Lung microvascular endothelial cell (primary cell): ENCODE results near the gene STRBP. TPM values are rescaled to one million over a fixed set of nuclear protein-coding genes. Genes with fewer than 3 reads are reported as not detected.
"Not testable (repeated sequence)": the region's sequence is repeated elsewhere in the genome, so short reads cannot be mapped to it uniquely, and the experiment has no call there.

Experiments
- DNase-seq, 2 donors: peaks; one replicate each; pipeline versions ENCODE4 v3.0.0 to v3.0.0-alpha.2; 2010; ENCODE audit warnings: low read depth in 2 of 2
- total RNA-seq: library from RNA; depleted of rRNA; stranded (reverse); fragments of >200 nt; gene quantifications from 2 replicates; pipeline ENCODE4 v1.2.1, GENCODE V29; 2014

The STRBP gene
- total RNA-seq, 1 donor from 2014 or later: 7.7 TPM

DNA sequence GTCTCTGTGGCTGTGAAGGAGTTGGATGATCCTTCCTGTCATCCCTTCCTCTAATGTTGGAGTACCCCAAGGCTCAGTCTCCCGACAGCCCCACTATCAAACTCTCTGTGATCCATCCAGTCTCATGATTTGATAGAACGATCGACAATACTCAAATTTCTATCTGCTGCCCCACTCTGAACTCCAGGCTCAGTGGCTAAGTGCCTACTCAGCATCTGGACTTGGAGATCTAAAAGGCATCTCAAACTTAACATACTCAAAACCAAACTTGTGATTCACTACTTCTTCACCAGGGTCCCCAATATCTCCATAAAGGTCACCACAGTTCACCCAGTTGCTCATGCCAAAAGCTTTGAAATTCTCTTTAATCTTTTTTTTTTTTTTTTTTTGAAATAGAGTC lies 15.1 kb upstream of the STRBP start:
- DNase-seq: no peak

DNA sequence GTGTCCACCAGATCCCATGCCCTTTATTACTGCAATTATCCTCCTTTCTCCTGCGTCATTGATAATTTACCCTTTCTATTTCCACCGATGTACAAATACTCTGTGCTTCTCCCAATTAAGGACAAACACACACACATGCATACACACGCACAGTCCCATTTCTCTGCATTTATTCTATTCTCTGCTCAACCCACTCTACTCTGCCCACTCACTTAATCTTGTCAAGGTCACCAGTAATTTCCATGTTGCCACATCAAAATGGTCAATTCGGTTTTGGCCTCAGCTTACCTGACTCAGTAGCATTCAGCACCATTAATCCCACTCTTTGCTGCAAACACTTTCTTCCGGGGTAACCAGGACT lies 14.6 kb upstream of the STRBP start:
- DNase-seq: no peak

DNA sequence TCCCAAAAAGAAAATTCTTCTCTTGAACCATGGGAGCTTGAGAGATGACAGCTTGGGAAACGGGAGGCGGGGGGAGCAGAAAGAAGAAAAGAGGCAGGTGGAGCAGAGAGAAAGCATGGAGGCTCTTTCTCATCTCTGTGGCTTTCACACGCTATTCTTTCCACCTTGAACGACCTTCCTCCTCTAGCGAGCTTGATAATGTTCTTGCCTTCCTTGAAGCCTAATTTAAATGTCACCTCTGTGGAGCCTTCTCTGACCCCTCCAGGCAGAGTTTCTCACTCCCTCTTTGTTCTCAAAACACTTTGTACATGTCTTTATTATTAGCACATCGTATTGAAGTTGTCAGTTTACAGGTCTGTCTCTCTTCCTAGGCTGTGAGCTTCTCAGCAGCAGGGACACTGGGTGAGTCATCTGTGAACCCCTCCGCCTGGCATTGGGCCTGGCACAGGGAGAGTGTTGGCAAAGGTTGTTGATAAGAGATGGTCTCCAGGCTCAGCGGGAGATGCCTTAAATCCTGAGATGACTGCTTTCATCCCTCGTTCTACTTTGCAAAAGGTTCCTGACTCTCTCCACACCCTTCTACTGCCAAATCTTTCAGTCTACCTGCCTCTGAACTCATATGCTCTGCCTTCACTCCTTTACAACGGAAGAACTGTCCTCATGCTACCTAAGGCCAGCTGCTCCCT lies 14.1 kb upstream of the STRBP start:
- DNase-seq: no peak

DNA sequence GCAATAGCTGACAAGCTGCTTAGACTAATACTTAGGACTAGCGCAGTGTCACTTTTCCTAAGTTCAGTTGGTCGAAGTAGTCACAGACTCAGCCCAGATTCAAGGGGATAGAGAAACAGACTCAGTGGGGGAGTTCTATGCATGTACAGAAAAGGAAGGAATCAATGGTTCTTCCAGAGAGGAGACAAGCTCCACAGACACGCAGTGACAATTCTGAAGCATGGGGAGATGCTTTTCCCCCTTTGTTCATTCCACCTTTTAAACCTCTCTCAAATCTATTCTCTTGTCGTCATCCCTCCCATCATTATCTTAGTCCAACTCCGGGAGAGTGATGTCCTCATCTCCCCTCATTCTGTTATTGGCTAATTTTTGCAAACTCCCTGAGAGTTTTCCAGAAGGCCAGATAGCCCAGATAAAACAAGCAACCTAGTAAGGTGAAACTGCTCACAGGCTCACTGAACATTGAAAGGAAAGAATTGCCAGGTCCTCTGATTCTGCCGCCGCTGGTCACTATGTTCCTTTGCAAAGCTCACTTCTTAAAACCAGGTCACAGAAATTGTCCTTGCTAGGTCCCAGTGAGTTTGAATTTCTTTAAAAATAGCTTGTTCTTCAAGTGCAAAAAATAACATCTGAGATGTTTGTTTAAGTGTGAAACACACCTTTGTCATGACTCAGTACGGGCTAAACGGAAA lies 13.4 kb upstream of the STRBP start:
- DNase-seq: no peak

DNA sequence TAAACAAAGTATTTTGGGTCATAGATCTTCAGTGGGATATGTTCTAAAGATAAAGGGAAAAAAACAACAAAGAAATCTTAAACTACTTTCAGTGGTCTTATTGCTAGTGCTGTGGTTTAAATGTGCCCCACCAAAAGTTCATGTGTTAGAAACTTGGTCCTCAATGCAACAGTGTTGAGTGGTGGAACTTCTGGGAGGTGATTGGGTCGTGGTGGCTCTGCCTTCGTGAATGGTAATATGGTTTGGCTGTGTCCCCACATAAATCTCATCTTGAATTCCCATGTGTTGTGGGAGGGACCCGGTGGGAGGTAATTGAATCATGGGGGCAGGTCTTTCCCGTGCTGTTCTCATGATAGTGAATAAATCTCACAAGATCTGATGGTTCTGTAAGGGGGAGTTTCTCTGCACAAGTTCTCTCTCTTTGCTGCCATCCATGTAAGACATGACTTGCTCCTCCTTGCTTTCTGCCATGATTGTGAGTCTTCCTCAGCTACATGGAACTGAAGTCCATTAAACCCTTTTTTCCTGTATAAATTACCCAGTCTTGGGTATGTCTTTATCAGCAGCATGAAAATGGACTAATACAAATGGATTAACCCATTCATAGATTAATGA lies 10.6 kb upstream of the STRBP start:
- DNase-seq: not testable (repeated sequence)

DNA sequence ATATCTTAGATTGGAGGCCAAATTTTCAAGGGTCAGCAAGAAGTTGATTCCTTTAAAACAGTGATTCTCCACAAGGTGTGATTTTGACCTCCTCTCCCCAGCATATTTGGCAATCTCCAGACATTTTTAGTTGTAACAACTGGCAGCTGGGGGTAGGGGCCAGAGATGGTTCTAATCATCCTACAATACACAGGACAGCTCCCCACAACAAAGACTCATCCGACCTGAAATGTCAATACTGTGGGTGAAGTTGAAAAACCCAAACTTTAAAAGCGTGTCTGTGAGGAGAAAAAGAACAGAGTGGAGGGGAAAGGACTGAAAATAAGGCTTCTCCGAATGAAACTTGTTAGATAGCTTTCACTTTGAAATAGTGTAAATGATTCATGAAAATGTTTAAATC lies 10.0 kb upstream of the STRBP start:
- no peak for DNase-seq

DNA sequence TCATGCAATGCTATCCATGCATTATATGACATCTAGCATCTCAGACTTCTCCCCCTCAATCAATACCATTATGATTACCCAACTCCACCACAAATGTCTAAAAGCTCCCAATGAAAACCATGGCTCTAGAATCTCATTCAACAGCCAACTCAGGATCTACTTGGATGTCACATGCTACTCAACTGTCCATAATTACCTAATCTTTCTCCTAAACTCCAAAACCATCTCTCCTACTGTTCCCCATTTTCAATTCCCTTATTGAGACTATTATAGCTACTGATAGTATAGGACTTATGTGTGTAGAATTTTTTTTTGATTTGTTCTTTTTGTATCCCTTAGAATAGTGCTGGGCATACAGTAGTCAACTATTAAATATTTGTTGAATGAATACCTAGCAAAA lies 8.2 kb upstream of the STRBP start:
- DNase-seq: no peak

DNA sequence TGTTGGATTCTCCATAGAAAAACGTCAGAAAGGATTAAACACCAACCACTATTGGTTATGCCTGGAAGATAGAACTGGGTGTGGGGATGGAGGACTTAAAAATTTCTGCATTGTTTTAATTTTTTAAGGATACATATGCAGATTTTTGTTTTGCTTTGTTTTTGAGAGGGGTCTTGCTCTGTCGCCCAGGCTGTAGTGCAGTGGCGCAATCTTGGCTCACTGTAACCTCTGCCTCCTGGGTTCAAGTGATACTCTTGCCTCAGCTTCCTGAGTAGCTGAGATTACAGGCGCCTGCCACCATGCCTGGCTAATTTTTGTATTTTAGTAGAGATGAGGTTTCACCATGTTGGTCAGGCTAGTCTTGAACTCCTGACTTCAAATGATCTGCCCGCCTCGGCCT lies 2.7 kb upstream of the STRBP start:
- not testable (repeated sequence) for DNase-seq

DNA sequence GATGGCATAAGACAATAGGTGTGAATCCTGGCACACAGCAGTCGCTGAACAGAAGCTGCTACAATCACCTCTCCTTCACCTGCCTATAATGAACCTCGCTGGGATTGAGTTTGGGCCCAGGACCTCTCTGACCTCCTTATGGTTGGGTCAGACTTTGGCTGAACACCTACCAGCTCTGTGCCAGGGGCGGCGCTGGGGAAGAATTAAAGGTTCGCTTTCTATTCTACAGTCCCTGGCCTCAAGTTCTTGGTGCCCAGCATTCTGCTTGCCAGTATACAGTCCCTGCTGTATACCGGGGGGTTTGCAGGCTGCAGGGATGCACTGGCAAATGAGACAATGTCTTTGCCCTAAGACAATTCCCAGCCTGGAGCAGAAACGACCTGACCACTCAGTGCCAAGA lies 895 bp upstream of the STRBP start:
- no peak for DNase-seq

DNA sequence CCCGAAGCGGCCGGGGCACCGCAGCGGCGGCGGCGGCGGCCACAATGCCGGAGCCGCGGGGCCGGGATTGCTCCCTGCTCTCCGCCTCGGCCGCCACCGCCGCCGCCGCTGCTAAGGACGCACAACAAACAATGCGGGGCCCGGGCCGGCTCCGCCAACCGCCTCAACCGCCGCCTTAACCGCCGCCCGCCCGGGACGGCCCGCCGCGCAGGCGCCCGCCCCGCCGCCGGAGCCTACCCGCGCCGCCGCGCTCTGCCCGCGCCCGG lies 254 bp downstream of the STRBP start:
- no peak for DNase-seq

DNA sequence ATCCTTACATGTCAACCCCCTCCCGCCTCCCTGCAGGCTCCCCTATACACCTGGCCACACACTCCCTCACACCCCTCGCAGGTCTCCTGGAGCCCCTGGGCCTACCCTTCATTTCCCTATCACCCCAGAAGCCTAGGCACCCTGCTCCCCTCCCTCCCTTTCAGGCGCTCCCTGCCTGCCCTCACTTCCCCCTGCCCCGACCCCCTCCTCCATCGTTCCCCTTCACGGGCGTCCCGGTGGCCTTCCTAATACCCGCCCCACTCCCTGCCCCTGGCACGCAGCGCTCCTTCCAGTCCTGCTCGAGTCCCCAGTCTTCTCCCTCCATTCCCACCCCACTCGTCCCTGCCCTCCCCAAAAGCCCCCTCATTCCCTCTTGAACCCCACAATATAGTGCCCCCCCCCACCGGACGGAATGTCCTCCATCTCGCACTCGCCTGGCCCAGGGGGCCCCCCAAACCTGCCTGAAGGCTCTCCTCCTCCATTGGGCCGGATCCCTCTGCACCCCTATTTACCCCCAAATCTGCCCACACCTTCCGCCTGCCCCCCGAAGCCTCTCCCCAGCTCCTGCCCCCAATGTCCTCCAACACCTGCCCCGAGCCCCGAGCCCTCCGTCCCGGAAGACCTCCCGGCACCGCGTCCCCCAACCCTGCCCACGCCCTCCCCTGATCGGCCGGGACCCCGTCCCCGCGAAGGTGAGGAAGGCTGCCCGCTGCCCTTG lies 746 bp downstream of the STRBP start:
- no peak for DNase-seq

DNA sequence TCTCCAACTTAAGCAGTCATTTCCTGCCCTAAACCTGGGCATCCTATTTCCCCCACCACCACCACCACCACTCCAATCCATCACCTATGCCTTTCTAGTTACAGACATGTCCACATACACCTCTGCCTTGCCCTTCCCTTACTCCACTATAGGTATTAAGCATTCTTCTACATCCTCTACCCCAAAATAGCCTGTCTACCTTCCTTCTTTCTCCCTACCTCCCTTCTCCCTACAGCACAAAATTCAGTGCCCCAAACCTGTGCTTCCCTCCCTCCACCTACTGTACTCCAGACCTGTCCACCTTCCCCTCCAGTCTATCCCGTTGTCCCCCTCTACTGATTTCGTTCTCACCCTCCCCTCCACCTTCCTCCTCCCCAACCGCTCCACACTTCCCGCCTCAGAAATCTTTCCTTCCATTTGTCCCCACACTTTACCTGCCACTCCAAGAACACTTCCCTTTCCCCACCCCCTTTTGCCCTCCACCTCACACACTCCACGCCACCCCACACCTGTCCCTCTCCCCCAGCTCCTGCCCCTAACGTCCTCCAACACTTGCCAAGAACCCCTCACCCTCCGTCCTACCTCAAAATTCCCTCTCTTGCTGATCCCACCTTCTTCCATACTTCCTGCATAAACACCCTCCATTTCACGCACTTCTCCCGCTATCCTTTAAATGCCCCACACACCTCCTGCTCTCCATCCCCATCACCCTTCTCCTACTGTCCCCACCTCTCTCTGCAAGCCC lies 1.6 kb downstream of the STRBP start:
- no peak for DNase-seq

DNA sequence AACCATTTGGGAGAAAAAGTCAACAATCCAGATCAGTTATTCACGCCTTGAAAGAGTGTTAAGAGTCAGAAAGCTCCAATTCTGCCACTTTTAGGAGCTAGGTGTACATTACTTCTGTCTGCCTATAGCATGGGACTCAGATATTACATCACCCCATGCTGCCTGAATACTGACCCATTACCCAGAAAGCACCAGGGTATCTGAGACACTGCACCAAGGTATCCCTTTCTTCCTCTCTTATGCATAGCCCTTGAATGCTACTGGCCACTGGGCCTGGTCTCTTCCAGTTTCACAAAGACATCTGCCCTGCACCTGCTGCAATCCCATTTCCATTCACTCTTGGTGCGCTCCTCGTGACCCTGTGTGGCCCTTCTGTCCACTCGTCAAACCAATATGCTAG lies 2.6 kb downstream of the STRBP start:
- no peak for DNase-seq

DNA sequence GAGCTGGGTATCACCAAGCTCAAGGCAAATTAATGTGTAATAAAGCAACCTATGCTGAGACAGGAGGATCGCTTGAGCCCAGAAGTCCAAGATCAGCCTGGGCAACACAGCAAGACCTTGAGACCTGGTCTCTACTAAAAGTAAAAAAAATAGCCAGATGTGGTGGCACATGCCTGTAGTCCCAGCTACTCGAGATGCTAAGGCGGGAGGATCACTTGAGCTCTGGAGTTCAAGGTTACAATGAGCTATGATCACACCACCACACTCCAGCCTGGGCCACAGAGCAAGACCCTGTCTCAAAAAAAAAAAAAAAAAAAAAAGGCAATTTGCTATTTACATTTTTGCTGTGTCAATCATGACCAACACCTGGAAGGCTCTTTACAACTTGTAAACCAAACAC lies 5.2 kb downstream of the STRBP start:
- no peak for DNase-seq

DNA sequence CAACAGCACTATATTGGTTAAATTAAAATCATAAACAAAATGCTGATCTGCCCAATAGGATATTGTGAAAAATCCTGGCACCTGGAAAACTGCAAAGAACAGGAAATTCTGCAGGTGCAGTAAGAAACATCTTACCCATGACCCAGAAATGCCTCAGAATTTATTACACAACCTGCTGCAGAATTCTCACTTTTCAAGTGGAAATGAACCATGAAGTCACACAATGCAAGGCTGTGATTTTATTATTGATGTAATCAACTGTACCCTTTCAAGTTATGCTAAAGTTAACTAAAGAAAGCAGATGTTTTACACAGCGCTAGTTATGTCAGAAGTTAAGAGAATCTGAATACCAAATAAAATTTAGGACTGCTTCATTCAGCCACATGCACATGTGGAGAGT lies 6.0 kb downstream of the STRBP start:
- no peak for DNase-seq

DNA sequence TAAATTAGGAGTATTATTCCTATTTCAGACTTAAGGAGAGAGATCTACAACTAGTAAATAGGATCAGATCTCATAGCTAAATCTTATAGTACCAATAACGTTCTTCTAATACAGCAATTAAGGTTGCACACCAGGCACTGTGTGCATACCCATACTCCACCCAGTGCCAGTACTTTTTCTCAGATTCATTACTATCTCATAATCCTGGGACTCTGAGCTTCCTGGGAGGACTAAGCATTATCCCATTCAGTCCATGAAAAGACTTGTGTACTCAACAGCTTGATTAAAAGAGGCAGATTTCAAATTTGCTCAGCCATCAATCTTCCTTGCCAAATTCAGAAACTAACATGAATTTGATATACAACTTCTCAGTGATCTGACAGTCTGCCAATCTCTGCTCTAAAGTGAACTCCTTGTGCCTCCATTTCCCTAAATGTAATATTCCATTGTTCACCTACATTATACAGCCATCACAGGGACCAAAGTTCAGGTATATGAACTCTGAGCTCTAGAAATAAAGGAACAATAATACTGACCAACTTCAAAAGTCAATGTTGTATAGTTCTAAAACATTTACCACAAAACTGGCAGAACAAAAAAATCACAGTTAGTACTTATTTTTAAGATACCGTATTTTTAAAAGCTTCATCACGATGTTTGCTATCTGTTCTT lies 7.2 kb downstream of the STRBP start:
- no peak for DNase-seq

DNA sequence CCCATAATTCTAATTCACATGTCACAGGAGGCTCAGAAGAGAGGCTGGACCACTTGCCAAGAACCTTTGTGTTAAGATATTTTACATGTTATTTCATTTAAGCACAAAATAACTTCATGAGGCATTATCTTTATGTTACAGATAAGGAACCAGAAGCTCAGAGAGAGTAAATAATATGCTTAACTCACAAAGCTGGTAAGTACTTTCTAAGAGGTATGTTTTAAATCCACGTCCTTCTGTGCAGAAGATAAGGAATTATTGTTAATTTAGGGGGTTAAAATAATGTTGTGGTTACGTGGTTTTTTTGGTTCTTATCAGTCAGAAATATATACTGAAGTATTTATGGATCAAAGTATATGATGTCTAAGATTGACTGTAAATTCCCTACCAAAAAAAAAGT lies 8.0 kb downstream of the STRBP start:
- no peak for DNase-seq

DNA sequence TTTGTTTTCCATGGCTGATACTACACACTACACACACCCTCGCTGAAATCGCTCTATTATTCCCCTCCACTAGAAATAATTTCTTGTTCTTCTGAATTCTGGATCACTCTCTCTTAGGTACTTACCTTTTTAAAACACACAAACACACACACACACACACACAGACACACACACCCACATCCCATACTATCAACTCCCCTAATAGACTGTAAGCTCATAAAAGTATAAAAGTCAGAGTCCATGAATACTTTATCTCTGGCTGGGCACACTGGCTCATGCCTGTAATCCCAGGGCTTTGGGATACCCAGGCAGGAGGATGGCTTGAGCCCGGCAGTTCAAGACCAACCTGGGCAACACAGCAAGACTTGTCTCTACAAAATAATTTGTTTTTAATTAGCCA lies 11.1 kb downstream of the STRBP start:
- no peak for DNase-seq

DNA sequence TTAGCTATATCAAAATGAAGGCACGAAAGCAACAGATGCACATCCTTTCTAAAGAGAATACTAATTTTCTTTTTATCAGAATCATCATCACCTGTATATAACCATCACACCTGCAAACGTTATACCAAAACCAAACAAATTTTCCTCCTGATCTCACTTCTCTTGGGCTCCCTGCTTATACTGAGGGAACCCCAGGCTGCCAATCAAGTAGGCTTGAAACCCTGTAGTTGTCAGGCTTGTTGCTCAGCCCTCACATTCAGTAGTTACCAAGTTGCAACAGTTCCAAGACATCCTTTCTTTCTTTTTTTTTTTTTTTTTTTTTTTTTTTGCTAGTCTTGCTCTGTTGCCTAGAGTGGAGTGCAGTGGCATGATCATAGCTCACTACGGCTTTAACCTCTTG lies 12.7 kb downstream of the STRBP start:
- no peak for DNase-seq

DNA sequence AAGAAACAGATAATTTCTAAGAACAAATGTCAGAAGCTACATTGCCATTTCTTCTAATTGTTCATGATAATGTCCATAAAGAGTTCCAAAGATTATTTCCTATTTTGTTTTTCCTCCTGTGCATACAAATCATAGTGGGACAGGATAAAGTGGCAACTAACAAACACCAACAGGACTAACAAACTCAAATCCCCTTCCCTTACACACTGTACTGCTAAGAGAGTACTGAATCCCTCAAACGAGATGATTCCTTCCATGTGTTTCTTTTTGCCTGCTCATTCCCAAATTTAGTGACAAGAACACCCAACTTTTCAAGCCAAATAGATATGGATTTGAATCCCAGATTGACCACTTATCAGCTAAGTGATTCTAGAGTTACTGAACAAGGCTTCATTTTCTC lies 15.2 kb downstream of the STRBP start:
- DNase-seq: no peak

DNA sequence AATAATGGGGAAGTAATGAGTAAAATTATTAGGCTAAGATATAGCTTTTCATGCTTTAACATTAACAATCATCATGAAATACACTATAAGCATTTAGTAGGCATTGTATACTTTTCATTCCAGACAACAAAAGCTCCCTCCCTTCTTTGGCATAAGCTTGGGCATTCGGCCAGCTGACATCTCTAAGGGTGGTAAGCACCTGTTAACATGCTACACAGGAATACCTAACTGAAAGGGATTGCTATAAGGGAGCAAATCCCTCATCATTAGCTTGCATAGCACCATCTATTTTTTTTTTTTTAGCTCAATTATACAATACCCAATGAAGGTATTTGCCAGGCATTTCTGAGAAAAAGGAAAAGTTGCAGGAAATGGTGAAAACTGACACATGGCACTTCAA lies 16.6 kb downstream of the STRBP start:
- DNase-seq: no peak

DNA sequence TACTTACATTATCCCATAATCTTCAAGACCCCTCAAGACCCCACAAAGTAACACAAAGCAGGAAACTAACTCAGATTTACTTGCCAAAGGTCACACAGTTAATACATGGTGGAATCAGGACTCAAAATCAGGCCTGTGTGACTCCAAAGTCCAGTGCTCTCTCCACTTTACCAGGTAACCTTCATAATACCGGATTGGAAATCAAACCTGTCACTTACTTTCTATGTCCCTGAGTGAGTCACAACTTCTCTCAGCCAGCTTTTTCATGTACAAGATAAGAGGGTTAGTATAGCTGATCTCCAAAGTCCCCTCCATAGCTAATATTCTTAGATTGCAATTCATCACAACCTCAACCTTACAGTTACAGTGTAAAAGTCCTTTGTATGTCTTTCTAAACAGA lies 17.1 kb downstream of the STRBP start:
- DNase-seq: no peak
